Neural cell (in vitro differentiated cells): ENCODE results near the gene FMO2. TPM values are rescaled to one million over a fixed set of nuclear protein-coding genes. Genes with fewer than 3 reads are reported as not detected.

Experiments
- H2AFZ ChIP-seq: fragments of 200-600, 300-800 bp; sonication (generic), shearing (Covaris generic); 2 replicates; pipeline ENCODE4 v1.6.0; 2014; ENCODE audit warnings: low read depth, mild to moderate bottlenecking, antibody characterized with exemption, low read length, moderate library complexity
- H3F3A ChIP-seq: fragments of 200-600 bp; shearing (Covaris generic); 2 replicates; pipeline ENCODE4 v1.6.1; 2016; ENCODE audit warnings: mild to moderate bottlenecking, moderate library complexity, mixed read lengths, antibody characterized with exemption, low read length; ENCODE audit not compliant: insufficient read depth, poor library complexity, severe bottlenecking
- H3K27ac ChIP-seq: fragments of 200-600, 300-800 bp; sonication (generic), shearing (Covaris generic); 2 replicates; pipeline ENCODE4 v1.5.1; 2014; ENCODE audit warnings: mild to moderate bottlenecking, low read length, moderate library complexity
- H3K27me3 ChIP-seq: fragments of 300-800, 200-600 bp; sonication (generic), shearing (Covaris generic); 2 replicates; pipeline ENCODE4 v1.6.0; 2014; ENCODE audit warnings: mild to moderate bottlenecking, low read depth, low read length, moderate library complexity; ENCODE audit not compliant: insufficient read depth
- H3K36me3 ChIP-seq: fragments of 300-800, 200-600 bp; sonication (generic), shearing (Covaris generic); 2 replicates; pipeline ENCODE4 v1.5.1; 2014; ENCODE audit warnings: mild to moderate bottlenecking, antibody characterized with exemption, low read length, moderate library complexity; ENCODE audit not compliant: insufficient read depth
- H3K4me2 ChIP-seq: fragments of 300-800, 200-600 bp; sonication (generic), shearing (Covaris generic); 2 replicates; pipeline ENCODE4 v1.6.0; 2014; ENCODE audit warnings: mild to moderate bottlenecking, low read length
- H3K4me3 ChIP-seq: fragments of 300-800, 200-600 bp; sonication (generic), shearing (Covaris generic); 2 replicates; pipeline ENCODE4 v1.5.1; 2014; ENCODE audit warnings: mild to moderate bottlenecking, low read length, moderate library complexity
- H3K79me2 ChIP-seq: fragments of 200-600 bp; shearing (Covaris generic); replicated peaks from 2 replicates; pipeline ENCODE4 v1.6.0; 2014; ENCODE audit warnings: mild to moderate bottlenecking, low read length, moderate library complexity; ENCODE audit not compliant: insufficient read depth
- H3K9ac ChIP-seq: fragments of 300-800, 200-600 bp; sonication (generic), shearing (Covaris generic); 2 replicates; pipeline ENCODE4 v1.6.1; 2016; ENCODE audit warnings: mild to moderate bottlenecking, low read length, mixed read lengths
- H3K9me2 ChIP-seq: fragments of 200-600 bp; shearing (Covaris generic); 2 replicates; pipeline ENCODE4 v1.6.1; 2016; ENCODE audit warnings: mild to moderate bottlenecking, low read length, mixed read lengths; ENCODE audit not compliant: insufficient read depth
- H3K9me3 ChIP-seq: fragments of 200-600, 300-800 bp; sonication (generic), shearing (Covaris generic); 2 replicates; pipeline ENCODE4 v1.6.1; 2016; ENCODE audit warnings: mild to moderate bottlenecking, mixed run types, low read length, moderate library complexity, mixed read lengths
- H4K20me1 ChIP-seq: fragments of 200-600 bp; shearing (Covaris generic); 2 replicates; pipeline ENCODE4 v1.6.1; 2016; ENCODE audit warnings: mild to moderate bottlenecking, mixed run types; ENCODE audit not compliant: insufficient read depth
- CTCF ChIP-seq: fragments of 450-650 bp; IDR thresholded peaks from 2 replicates; pipeline ENCODE4 v1.5.1; 2014; ENCODE audit warnings: antibody characterized with exemption, mild to moderate bottlenecking, moderate library complexity; ENCODE audit not compliant: poor library complexity, severe bottlenecking
- EP300 ChIP-seq: fragments of 450-650 bp; conservative IDR thresholded peaks from 2 replicates; pipeline ENCODE4 v1.6.1; 2014; ENCODE audit warnings: antibody characterized with exemption, mild to moderate bottlenecking, moderate library complexity; ENCODE audit not compliant: poor library complexity, severe bottlenecking
- EZH2 ChIP-seq: fragments of 200-600, 300-800 bp; shearing (Covaris generic), sonication (generic); IDR thresholded peaks from 2 replicates; pipeline ENCODE4 v1.6.1; 2014; ENCODE audit warnings: antibody characterized with exemption, low read length, borderline replicate concordance, mild to moderate bottlenecking; ENCODE audit not compliant: insufficient read depth, poor library complexity, severe bottlenecking
- MXI1 ChIP-seq: fragments of 450-650 bp; conservative IDR thresholded peaks from 2 replicates; pipeline ENCODE4 v1.6.1; 2014; ENCODE audit warnings: antibody characterized with exemption, mild to moderate bottlenecking; ENCODE audit not compliant: poor library complexity, severe bottlenecking
- POLR2AphosphoS5 ChIP-seq: IDR thresholded peaks from 2 replicates; pipeline ENCODE4 v1.6.1; 2012
- RAD21 ChIP-seq: fragments of 450-650 bp; conservative IDR thresholded peaks from 2 replicates; pipeline ENCODE4 v1.6.1; 2014; ENCODE audit warnings: antibody characterized with exemption, mild to moderate bottlenecking, moderate library complexity
- REST ChIP-seq: IDR thresholded peaks from 2 replicates; pipeline ENCODE4 v1.6.1; 2012; ENCODE audit warnings: borderline replicate concordance
- SMC3 ChIP-seq: fragments of 450-650 bp; conservative IDR thresholded peaks from 2 replicates; pipeline ENCODE4 v1.6.1; 2014; ENCODE audit warnings: antibody characterized with exemption, mild to moderate bottlenecking, moderate library complexity; ENCODE audit not compliant: poor library complexity
- TAF1 ChIP-seq: IDR thresholded peaks from 2 replicates; pipeline ENCODE4 v1.6.1; 2012; ENCODE audit warnings: low read depth
- polyA plus RNA-seq: library from polyadenylated mRNA; depleted of rRNA; stranded (reverse); fragments of >200 nt; gene quantifications from 2 replicates; pipeline ENCODE4 v1.2.3, GENCODE V29; 2014

FMO2 gene
- polyA plus RNA-seq, 1 donor from 2014 or later: not detected

- Histone ChIP-seq H3K79me2 (no peaks in the 10 kb centered on the region), H3K4me2 (no peak overlapping the region), H3K27me3 (no peaks in the 10 kb centered on the region), H3F3A (no peaks in the 10 kb centered on the region), H2AFZ (no peak overlapping the region), H3K9me3 (no peaks in the 10 kb centered on the region), H4K20me1 (no peaks in the 10 kb centered on the region), H3K4me3 (peak overlapping the region; percentile 60), H3K36me3 (no peaks in the 10 kb centered on the region), H3K27ac (no peak overlapping the region), H3K9me2 (no peaks in the 10 kb centered on the region), H3K9ac (no peak overlapping the region)
- TF ChIP-seq REST (no peak), CTCF (no peak), EP300 (no peak), EZH2 (no peak), POLR2AphosphoS5 (no peak), MXI1 (no peak), SMC3 (no peak)
Observed at GRCh38 chr1:171251952-171252300, 66.8 kb downstream of the FMO2 start.

GRCh38 chr1:171252482-171252881 lies 67.4 kb downstream of the FMO2 start:
- no peaks in the 10 kb centered on the region for H3K9me3 ChIP-seq
- H3K4me3 ChIP-seq: no peak overlapping the region
- no peaks in the 10 kb centered on the region for H3K79me2 ChIP-seq
- TF ChIP-seq SMC3: no peak
- no peak for TF ChIP-seq REST
- no peak for TF ChIP-seq POLR2AphosphoS5
- no peak for TF ChIP-seq TAF1
- no peak for TF ChIP-seq EP300
- no peak for TF ChIP-seq RAD21
- no peak for TF ChIP-seq CTCF
- TF ChIP-seq MXI1: no peak
- TF ChIP-seq EZH2: no peak
- no peaks in the 10 kb centered on the region for H3K27me3 ChIP-seq
- H3K27ac ChIP-seq: no peak overlapping the region
- no peaks in the 10 kb centered on the region for H3F3A ChIP-seq
- no peaks in the 10 kb centered on the region for H3K36me3 ChIP-seq
- no peak overlapping the region for H3K9ac ChIP-seq
- H3K4me2 ChIP-seq: no peak overlapping the region
- H4K20me1 ChIP-seq: no peaks in the 10 kb centered on the region
- H3K9me2 ChIP-seq: no peaks in the 10 kb centered on the region
- no peak overlapping the region for H2AFZ ChIP-seq
